PFSK-1 (cell line): Measurements from ENCODE around the gene DNAJC30.

ENCODE experiments used
- FOXP2 ChIP-seq: optimal IDR thresholded peaks from 2 replicates; pipeline ENCODE3; 2011; ENCODE audit warnings: borderline replicate concordance, control low read depth, inconsistent platforms; ENCODE audit not compliant: insufficient read depth; ENCODE audit errors: extremely low read length, extremely low read depth
- POLR2AphosphoS5 ChIP-seq: IDR thresholded peaks from 2 replicates; pipeline ENCODE4 v1.6.1; 2012; ENCODE audit warnings: low read depth, mild to moderate bottlenecking, control low read depth, low read length, moderate library complexity
- REST ChIP-seq, 2 experiments: IDR thresholded peaks; 2 replicates each; pipeline versions ENCODE4 v1.6.1 to v1.8.0; 2011 to 2012; ENCODE audit warnings: low read depth in 2 of 2, low read length in 2 of 2, control low read depth in 1 of 2, inconsistent platforms in 1 of 2, mild to moderate bottlenecking in 1 of 2, moderate library complexity in 1 of 2; ENCODE audit not compliant: insufficient read depth in 1 of 2
- SIN3A ChIP-seq: IDR thresholded peaks from 2 replicates; pipeline ENCODE4 v1.6.1; 2012; ENCODE audit warnings: mild to moderate bottlenecking, low read length, moderate library complexity, borderline replicate concordance; ENCODE audit not compliant: insufficient read depth
- TAF1 ChIP-seq: IDR thresholded peaks from 2 replicates; pipeline ENCODE4 v1.6.1; 2012; ENCODE audit warnings: low read length, control low read depth, borderline replicate concordance; ENCODE audit not compliant: insufficient read depth

The DNAJC30 gene

DNA sequence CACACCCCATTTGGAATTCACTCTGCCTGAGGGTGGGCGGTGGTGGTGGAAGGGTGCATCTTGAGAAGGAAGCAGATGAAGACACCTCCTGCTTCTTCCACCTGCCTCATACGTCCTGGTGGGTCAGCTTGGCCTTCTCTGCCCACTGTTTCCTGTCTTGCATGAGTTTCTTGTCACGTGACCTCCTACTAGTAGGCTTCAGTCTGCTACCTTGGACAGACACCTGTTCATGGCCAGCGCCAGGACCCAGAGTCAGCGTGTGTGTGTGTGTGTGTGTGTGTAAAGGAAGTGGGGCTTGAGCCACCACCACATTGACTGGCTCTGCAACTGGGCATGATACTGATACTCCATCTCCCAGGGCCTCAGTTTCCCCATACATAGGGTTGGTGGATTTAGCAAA, 32.7 kb downstream of the DNAJC30 start:
- TF ChIP-seq FOXP2 = no peak
- no peak for TF ChIP-seq POLR2AphosphoS5
- TF ChIP-seq REST (IDR thresholded peaks at IDR 0.05; ENCODE audit: insufficient read depth in 1 of 2, low read depth in 2 of 2, low read length in 2 of 2) = no peak
- no peak for TF ChIP-seq SIN3A
- TF ChIP-seq TAF1 = no peak

- no peak for TF ChIP-seq TAF1
Measured at GRCh38 chr7:73649576-73649975, 33.7 kb downstream of the DNAJC30 start.

DNA sequence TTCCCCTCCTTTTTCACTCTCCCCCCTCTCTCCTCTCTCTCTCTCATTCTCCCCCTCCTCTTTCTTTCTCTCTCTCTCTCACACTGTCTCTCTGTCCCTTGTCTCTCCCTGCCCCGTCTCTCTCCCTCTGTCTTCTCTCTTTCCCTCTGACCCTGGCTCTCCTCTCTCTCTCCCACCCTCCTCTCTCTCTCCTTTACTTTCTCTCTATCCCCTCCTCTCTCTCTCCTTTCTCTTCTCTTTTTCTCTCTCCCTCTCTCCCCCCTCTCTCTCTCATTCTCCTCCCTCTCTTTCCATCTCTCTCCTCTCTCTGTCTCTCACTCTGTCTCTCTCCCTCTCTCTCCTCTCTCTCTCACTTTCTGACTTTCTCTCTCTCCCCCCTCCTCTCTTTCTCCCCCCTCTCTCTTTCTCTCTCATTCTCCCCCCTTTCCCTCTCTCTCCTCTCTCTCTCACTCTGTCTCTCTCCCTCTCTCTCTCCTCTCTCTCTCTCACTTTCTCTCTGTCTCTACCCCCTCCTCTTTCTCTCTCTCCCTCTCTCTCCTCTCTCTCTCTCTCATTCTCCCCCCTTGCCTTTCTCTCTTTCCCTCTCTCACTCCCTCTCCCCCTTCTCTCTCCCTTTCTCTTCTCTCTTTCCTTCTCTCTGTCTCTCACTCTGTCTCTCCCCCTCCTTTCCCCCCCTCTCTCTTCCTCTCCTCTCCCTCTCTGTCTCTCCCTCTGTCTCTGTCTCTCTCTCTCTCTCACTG, 34.5 kb downstream of the DNAJC30 start:
- no peak for TF ChIP-seq FOXP2
- TF ChIP-seq SIN3A = no peak
- TF ChIP-seq POLR2AphosphoS5 = no peak
- no peak for TF ChIP-seq REST (IDR thresholded peaks at IDR 0.05; ENCODE audit: insufficient read depth in 1 of 2, low read depth in 2 of 2, low read length in 2 of 2)
- no peak for TF ChIP-seq TAF1

DNA sequence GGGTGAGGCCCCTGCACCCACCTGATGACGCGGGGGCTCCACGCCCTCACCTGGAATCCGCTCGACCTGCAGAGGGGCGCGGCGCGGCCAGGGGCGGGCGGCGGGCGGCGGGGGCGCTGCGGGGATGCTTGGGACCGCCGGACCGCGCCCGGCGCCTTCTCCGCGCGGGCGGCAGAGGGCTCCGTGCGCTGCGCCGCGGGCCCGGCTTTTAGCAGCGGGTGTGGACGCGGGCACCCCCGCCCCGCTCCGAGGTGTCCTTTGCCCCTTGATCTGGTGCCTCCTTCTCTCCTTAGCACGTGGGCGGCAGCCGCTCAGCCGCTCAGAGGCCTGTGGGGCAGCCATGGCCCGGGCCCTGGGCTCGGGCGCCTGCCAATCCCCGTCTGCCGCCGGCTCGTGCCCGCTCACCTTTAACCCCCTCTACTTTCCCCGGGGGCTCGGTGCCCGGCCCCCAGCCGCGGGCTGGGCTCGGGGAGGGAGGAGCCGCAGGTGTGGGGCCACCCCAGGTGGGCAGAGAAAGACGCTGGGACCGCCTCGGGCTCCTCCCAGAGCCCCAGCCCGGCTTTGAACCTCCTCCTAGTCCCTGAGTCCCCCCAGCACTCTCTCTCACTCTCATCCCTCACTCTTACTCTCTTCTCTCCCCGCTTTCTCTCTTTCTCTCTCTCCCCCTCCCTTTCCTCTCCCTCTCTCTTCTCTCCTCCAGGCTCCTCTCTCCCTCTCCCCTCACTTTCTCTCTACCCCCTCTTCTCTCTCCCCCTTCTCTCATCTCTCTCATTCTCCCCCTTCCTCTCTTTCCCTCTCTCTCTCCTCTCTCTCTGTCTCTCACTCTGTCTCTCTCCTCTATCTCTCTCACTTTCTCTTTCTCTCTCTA, 35.3 kb downstream of the DNAJC30 start:
- no peak for TF ChIP-seq TAF1
- no peak for TF ChIP-seq SIN3A
- no peak for TF ChIP-seq FOXP2
- no peak for TF ChIP-seq POLR2AphosphoS5
- TF ChIP-seq REST (IDR thresholded peaks at IDR 0.05; ENCODE audit: insufficient read depth in 1 of 2, low read depth in 2 of 2, low read length in 2 of 2) = no peak

GRCh38 chr7:73646785-73647724, 36.2 kb downstream of the DNAJC30 start:
- TF ChIP-seq REST (IDR thresholded peaks at IDR 0.05; ENCODE audit: insufficient read depth in 1 of 2, low read depth in 2 of 2, low read length in 2 of 2) (no peak), TAF1 (no peak), SIN3A (no peak), FOXP2 (no peak), POLR2AphosphoS5 (no peak)
